Ishikawa (cell line): ENCODE results near the gene PDE1A.

ENCODE experiments used
- CREB1 ChIP-seq: IDR thresholded peaks from 2 replicates; pipeline ENCODE4 v1.6.1; 2012; ENCODE audit warnings: low read depth
- EP300 ChIP-seq: IDR thresholded peaks from 2 replicates; pipeline ENCODE4 v1.6.1; 2012; ENCODE audit warnings: borderline replicate concordance
- FOXM1 ChIP-seq: IDR thresholded peaks from 2 replicates; pipeline ENCODE4 v1.6.1; 2012; ENCODE audit warnings: low read depth, borderline replicate concordance
- MAX ChIP-seq: IDR thresholded peaks from 2 replicates; pipeline ENCODE4 v1.6.1; 2012
- RAD21 ChIP-seq: IDR thresholded peaks from 2 replicates; pipeline ENCODE4 v1.6.1; 2012; ENCODE audit warnings: low read depth
- TAF1 ChIP-seq: IDR thresholded peaks from 2 replicates; pipeline ENCODE4 v1.6.1; 2012; ENCODE audit warnings: low read depth, mild to moderate bottlenecking
- TCF12 ChIP-seq: IDR thresholded peaks from 2 replicates; pipeline ENCODE4 v1.6.1; 2012; ENCODE audit warnings: low read depth
- USF1 ChIP-seq: IDR thresholded peaks from 2 replicates; pipeline ENCODE4 v1.6.1; 2012
- ZBTB7A ChIP-seq: IDR thresholded peaks from 2 replicates; pipeline ENCODE4 v1.6.1; 2012; ENCODE audit warnings: low read depth

GRCh38 chr2:182359027-182359989, 67.5 kb downstream of the PDE1A start:
- TF ChIP-seq MAX, result no peak
- no peak for TF ChIP-seq TCF12
- TF ChIP-seq EP300, result no peak
- no peak for TF ChIP-seq FOXM1
- TF ChIP-seq TAF1, result no peak
- TF ChIP-seq CREB1, result no peak
- no peak for TF ChIP-seq RAD21
- TF ChIP-seq USF1, result no peak
- TF ChIP-seq ZBTB7A, result no peak
